Measurements from ENCODE around the gene JUND. TPM values are rescaled to one million over a fixed set of nuclear protein-coding genes. Genes with fewer than 3 reads are reported as not detected.

The JUND gene
- total and polyA plus RNA-seq, 2 donors from 2014 or later, result 117 to 181 TPM

DNA sequence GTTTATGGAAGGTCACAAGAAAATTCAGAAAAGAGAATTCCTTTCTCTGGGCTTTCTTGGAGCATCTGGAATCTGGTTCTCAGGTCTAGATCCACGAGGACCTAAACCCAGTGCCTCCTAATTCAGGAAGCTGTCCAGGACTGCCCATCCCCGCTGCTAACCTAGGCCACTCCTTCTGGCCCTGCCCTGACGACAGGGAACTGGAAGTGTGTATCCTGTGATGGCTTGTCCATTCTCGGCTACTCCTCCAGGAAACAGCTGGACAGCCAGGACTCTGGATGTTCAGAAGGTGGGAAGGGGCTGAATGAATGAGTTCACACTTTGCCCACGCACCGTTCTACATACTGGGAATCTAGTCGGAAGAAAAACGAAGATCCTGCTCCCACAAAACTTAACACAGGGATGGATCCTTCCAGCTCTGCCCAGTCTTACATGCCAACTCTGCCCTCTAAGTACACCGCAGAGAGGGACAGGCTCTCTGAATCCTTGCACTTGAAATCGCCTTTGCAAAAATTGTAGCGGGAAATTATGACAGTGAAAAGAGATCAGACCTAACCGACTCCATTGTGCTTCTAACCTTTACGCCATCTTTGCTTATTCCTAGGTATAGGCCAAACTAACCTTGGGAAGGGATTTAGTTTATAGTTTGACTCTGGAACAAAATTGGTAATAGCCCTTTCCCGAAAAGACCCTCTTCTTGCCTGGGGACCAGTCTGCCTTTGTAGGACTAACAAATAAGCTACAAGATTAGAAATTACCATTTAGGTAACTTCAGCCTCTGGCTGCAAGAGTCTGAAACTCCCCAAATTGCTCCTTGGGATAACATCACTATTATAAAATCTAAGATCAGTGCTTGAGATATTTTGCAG, 39.7 kb upstream of the JUND start:
- Histone ChIP-seq H3K27me3 (ENCODE audit: control insufficient read depth, insufficient read depth, low read length) (no peaks in the 10 kb centered on the region), H3K9ac (ENCODE audit: low read length in 3 of 3) (peak overlapping the region in 1 of 3 donors; percentile 94), H3K36me3 (ENCODE audit: control insufficient read depth in 2 of 3, insufficient read depth in 3 of 3, low read length in 3 of 3) (no peaks in the 10 kb centered on the region), H3K9me3 (ENCODE audit: control insufficient read depth in 2 of 3, insufficient read depth in 1 of 3, low read length in 3 of 3) (no peaks in the 10 kb centered on the region), H3K4me3 (ENCODE audit: low read length in 3 of 3) (peak overlapping the region in 1 of 3 donors; percentile 71), H3K27ac (ENCODE audit: low read depth in 2 of 2, low read length in 2 of 2) (peak overlapping the region; percentile 22 to 72), H3K4me1 (ENCODE audit: control insufficient read depth in 2 of 3, insufficient read depth in 2 of 3, low read depth in 1 of 3, low read length in 3 of 3) (peaks cover 3 to 45% (median 36%) of the 10 kb centered on the region in 3 donors)
- FAIRE-seq, result no peak
- TF ChIP-seq, protein P1, sequence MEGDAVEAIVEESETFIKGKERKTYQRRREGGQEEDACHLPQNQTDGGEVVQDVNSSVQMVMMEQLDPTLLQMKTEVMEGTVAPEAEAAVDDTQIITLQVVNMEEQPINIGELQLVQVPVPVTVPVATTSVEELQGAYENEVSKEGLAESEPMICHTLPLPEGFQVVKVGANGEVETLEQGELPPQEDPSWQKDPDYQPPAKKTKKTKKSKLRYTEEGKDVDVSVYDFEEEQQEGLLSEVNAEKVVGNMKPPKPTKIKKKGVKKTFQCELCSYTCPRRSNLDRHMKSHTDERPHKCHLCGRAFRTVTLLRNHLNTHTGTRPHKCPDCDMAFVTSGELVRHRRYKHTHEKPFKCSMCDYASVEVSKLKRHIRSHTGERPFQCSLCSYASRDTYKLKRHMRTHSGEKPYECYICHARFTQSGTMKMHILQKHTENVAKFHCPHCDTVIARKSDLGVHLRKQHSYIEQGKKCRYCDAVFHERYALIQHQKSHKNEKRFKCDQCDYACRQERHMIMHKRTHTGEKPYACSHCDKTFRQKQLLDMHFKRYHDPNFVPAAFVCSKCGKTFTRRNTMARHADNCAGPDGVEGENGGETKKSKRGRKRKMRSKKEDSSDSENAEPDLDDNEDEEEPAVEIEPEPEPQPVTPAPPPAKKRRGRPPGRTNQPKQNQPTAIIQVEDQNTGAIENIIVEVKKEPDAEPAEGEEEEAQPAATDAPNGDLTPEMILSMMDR (IDR thresholded peaks at IDR 0.05; ENCODE audit: borderline replicate concordance, extremely low read depth, insufficient read depth), result no peak
- DNase-seq, result peak in 1 of 5 donors; percentile 44
- intact Hi-C loops (cut with DNase I), result no loop called here

DNA sequence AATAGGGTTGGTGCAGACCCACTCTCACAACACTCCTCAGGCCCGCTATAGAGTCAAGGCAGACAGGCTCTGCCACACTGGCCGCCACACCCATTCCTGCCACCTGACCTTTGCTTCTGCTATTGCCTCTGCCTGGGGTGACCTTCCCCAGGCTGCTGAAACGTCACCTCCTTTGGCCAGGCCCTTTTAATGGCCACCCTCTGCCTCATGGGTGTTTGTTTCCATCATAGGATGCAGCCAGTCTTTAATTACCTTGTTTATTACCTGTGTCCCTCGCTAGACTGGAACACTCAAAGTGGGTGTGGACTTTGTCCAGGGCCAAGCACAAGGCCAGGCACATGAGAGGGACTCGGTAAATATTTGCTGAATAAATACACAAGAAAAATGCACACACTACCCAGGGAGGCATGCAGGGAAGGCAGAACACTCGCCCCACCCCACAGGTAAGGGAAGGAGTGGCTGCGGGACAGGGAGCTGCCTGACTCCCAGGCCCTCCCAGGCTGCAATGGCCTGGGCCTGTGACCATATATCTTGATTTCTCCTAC, 38.2 kb upstream of the JUND start:
- intact Hi-C loops (cut with DNase I), result no loop called here
- peaks cover 3 to 45% (median 36%) of the 10 kb centered on the region in 3 donors for H3K4me1 ChIP-seq (ENCODE audit: control insufficient read depth in 2 of 3, insufficient read depth in 2 of 3, low read depth in 1 of 3, low read length in 3 of 3)
- H3K27me3 ChIP-seq (ENCODE audit: control insufficient read depth, insufficient read depth, low read length), result no peaks in the 10 kb centered on the region
- no peak overlapping the region for H3K4me3 ChIP-seq (ENCODE audit: low read length in 3 of 3)
- DNase-seq (no peak), FAIRE-seq (no peak)
- H3K36me3 ChIP-seq (ENCODE audit: control insufficient read depth in 2 of 3, insufficient read depth in 3 of 3, low read length in 3 of 3), result no peaks in the 10 kb centered on the region
- H3K9me3 ChIP-seq (ENCODE audit: control insufficient read depth in 2 of 3, insufficient read depth in 1 of 3, low read length in 3 of 3), result no peaks in the 10 kb centered on the region
- peak overlapping the region in 1 of 3 donors; percentile 26 for H3K9ac ChIP-seq (ENCODE audit: low read length in 3 of 3)
- peak overlapping the region; percentile 22 to 53 for H3K27ac ChIP-seq (ENCODE audit: low read depth in 2 of 2, low read length in 2 of 2)
- TF ChIP-seq, protein P1 (IDR thresholded peaks at IDR 0.05; ENCODE audit: borderline replicate concordance, extremely low read depth, insufficient read depth), result no peak

DNA sequence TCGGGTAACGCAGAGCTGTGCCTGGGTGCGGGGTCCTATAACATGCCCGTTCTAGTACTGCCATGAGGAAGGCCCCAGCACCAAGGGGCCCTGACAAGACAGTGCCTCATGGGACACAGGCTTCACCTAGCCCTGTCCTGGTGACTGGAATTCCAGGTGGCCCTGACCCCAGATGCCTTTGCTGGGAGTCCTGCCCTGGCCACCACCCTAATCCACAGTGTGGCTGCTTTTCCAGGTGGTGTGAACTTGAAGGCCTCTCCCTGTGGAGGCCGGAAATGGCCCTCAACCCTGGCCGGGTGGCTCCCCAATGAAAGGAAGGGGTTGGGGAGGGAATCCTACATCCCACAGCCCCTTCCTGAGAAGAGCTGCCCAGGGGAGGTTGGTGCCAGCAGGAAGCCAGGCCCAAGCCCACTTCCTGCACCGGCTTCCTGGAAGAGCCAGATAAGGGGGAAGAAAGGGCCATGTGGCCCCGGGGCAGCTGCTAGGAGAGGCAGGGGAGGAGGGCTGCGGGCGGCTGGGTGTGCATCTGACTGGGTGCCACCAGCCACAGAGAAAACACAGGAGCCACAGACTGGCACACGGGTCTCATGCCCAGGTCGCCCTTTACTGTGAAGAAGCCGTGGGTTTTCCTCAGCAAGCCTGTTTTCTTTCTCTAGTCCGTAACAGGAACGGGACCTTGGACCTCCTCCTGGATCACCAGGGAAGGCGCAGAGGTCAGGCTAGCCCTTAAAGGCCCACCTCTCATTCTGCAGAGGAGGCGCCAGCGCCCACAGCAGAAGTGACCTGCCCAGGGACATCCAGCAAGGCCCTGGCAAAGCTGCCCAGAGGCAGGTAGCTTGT, 36.8 kb upstream of the JUND start:
- intact Hi-C loops (cut with DNase I), result no loop called here
- no peaks in the 10 kb centered on the region for H3K27me3 ChIP-seq (ENCODE audit: control insufficient read depth, insufficient read depth, low read length)
- H3K27ac ChIP-seq (ENCODE audit: low read depth in 2 of 2, low read length in 2 of 2), result peak overlapping the region; percentile 87 to 88
- FAIRE-seq, result no peak
- H3K9me3 ChIP-seq (ENCODE audit: control insufficient read depth in 2 of 3, insufficient read depth in 1 of 3, low read length in 3 of 3), result no peaks in the 10 kb centered on the region
- H3K36me3 ChIP-seq (ENCODE audit: control insufficient read depth in 2 of 3, insufficient read depth in 3 of 3, low read length in 3 of 3), result peaks cover 0 to 3% (median 0%) of the 10 kb centered on the region in 3 donors
- peak overlapping the region in 2 of 3 donors; percentile 61 to 65 for H3K9ac ChIP-seq (ENCODE audit: low read length in 3 of 3)
- DNase-seq, result peak in 1 of 5 donors; percentile 83
- TF ChIP-seq, protein P1 (IDR thresholded peaks at IDR 0.05; ENCODE audit: borderline replicate concordance, extremely low read depth, insufficient read depth), result no peak
- H3K4me1 ChIP-seq (ENCODE audit: control insufficient read depth in 2 of 3, insufficient read depth in 2 of 3, low read depth in 1 of 3, low read length in 3 of 3), result peaks cover 0 to 38% (median 36%) of the 10 kb centered on the region in 3 donors
- no peak overlapping the region for H3K4me3 ChIP-seq (ENCODE audit: low read length in 3 of 3)
